Karpas-422 (cell line): ENCODE measurements around the gene SLC49A3. TPM values are rescaled to one million over a fixed set of nuclear protein-coding genes. Genes with fewer than 3 reads are reported as not detected.

ENCODE experiments used
- DNase-seq: peaks from one replicate; pipeline ENCODE4 v3.0.0-alpha.2; 2015
- H2AFZ ChIP-seq: fragments of 200-600 bp; sonication (generic); 2 replicates; pipeline ENCODE4 v1.6.1; 2014; ENCODE audit warnings: antibody characterized with exemption, low read length, mixed read lengths
- H3K27ac ChIP-seq: fragments of 200-600 bp; sonication (generic); 2 replicates; pipeline ENCODE4 v1.5.1; 2014; ENCODE audit warnings: mild to moderate bottlenecking, low read length, moderate library complexity
- H3K27me3 ChIP-seq: fragments of 200-600 bp; sonication (generic); 2 replicates; pipeline ENCODE4 v1.6.1; 2014; ENCODE audit warnings: low read length, mixed read lengths
- H3K36me3 ChIP-seq: fragments of 200-600 bp; sonication (generic); 2 replicates; pipeline ENCODE4 v1.6.1; 2014; ENCODE audit warnings: low read length, mixed read lengths; ENCODE audit not compliant: insufficient read depth
- H3K4me1 ChIP-seq: fragments of 200-600 bp; sonication (generic); 2 replicates; pipeline ENCODE4 v1.6.1; 2014; ENCODE audit warnings: mild to moderate bottlenecking, low read length, mixed read lengths
- H3K4me2 ChIP-seq: fragments of 200-600 bp; sonication (generic); 2 replicates; pipeline ENCODE4 v1.6.1; 2014; ENCODE audit warnings: low read length, low read depth, mild to moderate bottlenecking; ENCODE audit not compliant: poor library complexity, severe bottlenecking
- H3K4me3 ChIP-seq: fragments of 200-600 bp; sonication (generic); 2 replicates; pipeline ENCODE4 v1.5.1; 2014; ENCODE audit warnings: mild to moderate bottlenecking, antibody characterized with exemption, low read length, mixed read lengths
- H3K79me2 ChIP-seq: fragments of 200-600 bp; sonication (generic); 2 replicates; pipeline ENCODE4 v1.6.1; 2014; ENCODE audit warnings: mild to moderate bottlenecking, low read length, mixed read lengths
- H3K9ac ChIP-seq: fragments of 200-600 bp; sonication (generic); 2 replicates; pipeline ENCODE4 v1.6.0; 2014; ENCODE audit warnings: low read length
- H3K9me2 ChIP-seq: fragments of 200-600 bp; sonication (generic), shearing (Covaris generic); replicated peaks from 2 replicates; pipeline ENCODE4 v1.6.0; 2014; ENCODE audit warnings: mild to moderate bottlenecking, low read length, moderate library complexity; ENCODE audit not compliant: insufficient read depth
- H3K9me3 ChIP-seq: fragments of 300-700, 200-600 bp; sonication (generic); 2 replicates; pipeline ENCODE4 v1.6.1; 2014; ENCODE audit warnings: low read length, mixed read lengths
- H4K20me1 ChIP-seq: fragments of 200-600 bp; sonication (generic); 2 replicates; pipeline ENCODE4 v1.6.1; 2014; ENCODE audit warnings: mild to moderate bottlenecking, antibody characterized with exemption, low read length, low read depth; ENCODE audit not compliant: insufficient read depth
- total RNA-seq: library from RNA; depleted of rRNA; stranded (reverse); fragments of >200 nt; shearing (Covaris generic); gene quantifications from 2 replicates; pipeline ENCODE4 v1.2.3, GENCODE V29; 2014; ENCODE audit warnings: low replicate concordance

Gene SLC49A3
- total RNA-seq, 1 experiment from 2014 or later = not detected

GRCh38 chr4:658681-659667 is 30.0 kb downstream of the SLC49A3 start:
- Histone ChIP-seq H3K27ac (no peak overlapping the region), H3K27me3 (no peaks in the 10 kb centered on the region), H3K4me3 (no peak overlapping the region), H4K20me1 (no peaks in the 10 kb centered on the region), H3K9ac (no peak overlapping the region), H3K9me2 (no peaks in the 10 kb centered on the region), H3K4me1 (no peaks in the 10 kb centered on the region), H3K4me2 (no peak overlapping the region), H3K36me3 (no peaks in the 10 kb centered on the region), H2AFZ (no peak overlapping the region), H3K9me3 (no peaks in the 10 kb centered on the region), H3K79me2 (no peaks in the 10 kb centered on the region)
- DNase-seq = no peak

GRCh38 chr4:657834-658667 is 30.9 kb downstream of the SLC49A3 start:
- Histone ChIP-seq H3K4me2 (no peak overlapping the region), H3K9me3 (no peaks in the 10 kb centered on the region), H3K9me2 (no peaks in the 10 kb centered on the region), H3K79me2 (no peaks in the 10 kb centered on the region), H3K27ac (no peak overlapping the region), H3K4me1 (no peaks in the 10 kb centered on the region), H4K20me1 (no peaks in the 10 kb centered on the region), H3K4me3 (no peak overlapping the region), H2AFZ (no peak overlapping the region), H3K9ac (no peak overlapping the region), H3K27me3 (no peaks in the 10 kb centered on the region), H3K36me3 (no peaks in the 10 kb centered on the region)
- no peak for DNase-seq

DNA sequence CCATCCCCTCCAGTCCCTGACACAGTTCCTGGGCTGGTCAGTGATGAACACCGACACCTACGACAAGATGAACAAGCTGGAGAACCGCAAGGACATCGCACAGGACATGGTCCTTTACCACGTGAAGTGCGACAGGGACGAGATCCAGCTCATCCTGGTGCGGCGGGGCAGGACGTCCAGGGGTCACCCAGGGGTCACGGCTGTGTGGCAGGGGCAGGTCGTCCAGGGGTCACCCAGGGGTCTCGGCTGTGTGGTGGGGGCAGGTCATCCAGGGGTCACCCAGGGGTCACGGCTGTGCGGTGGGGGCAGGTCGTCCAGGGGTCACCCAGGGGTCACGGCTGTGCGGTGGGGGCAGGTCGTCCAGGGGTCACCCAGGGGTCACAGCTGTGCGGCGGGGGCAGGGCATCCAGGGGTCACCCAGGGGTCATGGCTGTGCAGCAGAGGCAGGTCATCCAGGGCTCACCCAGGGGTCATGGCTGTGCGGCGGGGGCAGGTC is 31.6 kb downstream of the SLC49A3 start:
- no peak overlapping the region for H3K4me3 ChIP-seq
- H3K36me3 ChIP-seq = no peaks in the 10 kb centered on the region
- no peak overlapping the region for H2AFZ ChIP-seq
- H3K9me2 ChIP-seq = no peaks in the 10 kb centered on the region
- H3K79me2 ChIP-seq = no peaks in the 10 kb centered on the region
- no peaks in the 10 kb centered on the region for H3K4me1 ChIP-seq
- DNase-seq = no peak
- H3K9ac ChIP-seq = no peak overlapping the region
- no peaks in the 10 kb centered on the region for H4K20me1 ChIP-seq
- no peaks in the 10 kb centered on the region for H3K27me3 ChIP-seq
- no peak overlapping the region for H3K4me2 ChIP-seq
- no peak overlapping the region for H3K27ac ChIP-seq
- H3K9me3 ChIP-seq = no peaks in the 10 kb centered on the region

DNA sequence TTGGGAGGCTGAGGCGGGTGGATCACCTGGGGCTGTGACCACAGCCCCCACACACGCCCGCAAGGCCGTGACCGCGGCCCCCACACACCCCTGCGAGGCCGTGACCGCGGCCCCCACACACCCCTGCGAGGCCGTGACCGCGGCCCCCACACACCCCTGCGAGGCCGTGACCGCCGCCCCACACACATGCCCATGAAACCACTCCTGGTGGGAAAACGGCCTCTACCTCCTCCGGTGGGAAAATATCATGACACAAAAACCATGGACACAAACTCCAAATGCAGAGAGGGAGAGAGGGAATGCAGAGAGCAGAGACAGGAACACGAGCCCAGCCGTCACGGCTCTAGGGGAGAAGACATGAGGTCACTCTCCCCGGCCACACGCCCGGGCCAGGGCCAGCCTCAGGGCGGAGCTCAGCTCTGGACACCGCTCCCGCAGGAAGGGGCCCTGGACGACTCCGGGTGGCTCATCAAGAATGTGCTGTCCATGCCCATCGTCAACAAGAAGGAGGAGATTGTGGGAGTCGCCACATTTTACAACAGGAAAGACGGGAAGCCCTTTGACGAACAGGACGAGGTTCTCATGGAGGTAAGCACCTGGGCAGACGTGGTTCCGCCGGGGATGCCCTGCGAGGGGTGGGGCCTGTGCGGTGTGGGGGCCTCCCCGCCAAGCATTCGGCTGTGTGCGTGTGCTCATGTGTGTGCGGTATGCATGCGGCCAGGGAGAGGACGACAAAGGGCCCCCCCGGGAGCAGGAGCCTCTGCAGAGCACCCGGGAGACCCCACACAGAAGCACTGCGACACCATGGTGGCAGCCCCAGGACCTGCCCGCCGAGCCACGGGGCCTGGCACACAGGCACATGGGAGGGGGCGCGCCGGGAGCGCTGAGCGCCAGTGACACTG is 32.3 kb downstream of the SLC49A3 start:
- Histone ChIP-seq H3K27me3 (no peaks in the 10 kb centered on the region), H3K36me3 (no peaks in the 10 kb centered on the region), H3K9me3 (no peaks in the 10 kb centered on the region), H2AFZ (no peak overlapping the region), H3K4me3 (no peak overlapping the region), H3K27ac (no peak overlapping the region), H3K4me1 (no peaks in the 10 kb centered on the region), H3K79me2 (no peaks in the 10 kb centered on the region), H4K20me1 (no peaks in the 10 kb centered on the region), H3K9ac (no peak overlapping the region), H3K4me2 (no peak overlapping the region), H3K9me2 (no peaks in the 10 kb centered on the region)
- no peak for DNase-seq

DNA sequence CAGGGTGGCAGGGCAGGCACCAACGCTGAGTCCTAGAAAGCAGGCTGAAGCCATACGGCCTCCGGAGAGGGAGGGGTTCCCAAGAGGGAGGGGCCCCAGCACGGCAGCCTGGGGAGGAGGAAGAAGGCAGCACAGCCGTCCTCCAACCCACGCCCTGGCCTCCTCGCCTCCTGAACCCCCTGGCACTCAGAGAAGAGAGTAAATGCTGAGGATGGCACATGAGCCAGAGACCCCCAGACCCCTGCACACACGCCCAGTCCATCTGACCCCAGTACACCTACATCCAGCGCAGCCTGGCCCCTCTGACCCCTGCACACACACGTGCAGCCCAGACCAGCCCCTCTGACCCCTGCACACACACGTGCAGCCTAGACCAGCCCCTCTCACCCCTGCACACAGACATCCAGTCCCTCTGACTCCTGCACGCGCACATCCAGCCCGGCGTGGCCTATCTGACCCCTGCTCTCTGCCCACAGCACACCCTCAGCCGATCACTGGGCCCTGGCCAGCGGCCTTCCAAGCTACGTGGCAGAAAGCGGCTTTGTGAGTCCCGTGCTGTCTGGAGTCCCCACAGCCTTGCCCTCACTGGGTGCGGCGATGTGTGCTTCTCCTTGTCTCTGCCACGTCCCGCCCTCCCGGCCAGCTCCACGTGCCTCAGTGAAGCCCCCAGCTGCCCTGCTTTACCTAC is 33.3 kb downstream of the SLC49A3 start:
- no peak for DNase-seq
- H2AFZ ChIP-seq = no peak overlapping the region
- no peaks in the 10 kb centered on the region for H3K4me1 ChIP-seq
- H3K4me2 ChIP-seq = no peak overlapping the region
- no peaks in the 10 kb centered on the region for H3K36me3 ChIP-seq
- no peak overlapping the region for H3K4me3 ChIP-seq
- H3K9me2 ChIP-seq = no peaks in the 10 kb centered on the region
- no peaks in the 10 kb centered on the region for H3K79me2 ChIP-seq
- H3K27ac ChIP-seq = no peak overlapping the region
- H3K9me3 ChIP-seq = no peaks in the 10 kb centered on the region
- H3K27me3 ChIP-seq = no peaks in the 10 kb centered on the region
- H4K20me1 ChIP-seq = no peaks in the 10 kb centered on the region
- H3K9ac ChIP-seq = no peak overlapping the region

- H3K79me2 ChIP-seq = no peaks in the 10 kb centered on the region
- H3K9ac ChIP-seq = no peak overlapping the region
- no peaks in the 10 kb centered on the region for H3K36me3 ChIP-seq
- H2AFZ ChIP-seq = no peak overlapping the region
- no peaks in the 10 kb centered on the region for H4K20me1 ChIP-seq
- no peak for DNase-seq
- H3K4me2 ChIP-seq = no peak overlapping the region
- H3K4me1 ChIP-seq = no peaks in the 10 kb centered on the region
- no peak overlapping the region for H3K27ac ChIP-seq
- no peak overlapping the region for H3K4me3 ChIP-seq
- H3K27me3 ChIP-seq = no peaks in the 10 kb centered on the region
- no peaks in the 10 kb centered on the region for H3K9me3 ChIP-seq
- H3K9me2 ChIP-seq = no peaks in the 10 kb centered on the region
Observed at GRCh38 chr4:654871-655463, 34.0 kb downstream of the SLC49A3 start.

- Histone ChIP-seq H3K9me2 (no peaks in the 10 kb centered on the region), H3K9ac (no peak overlapping the region), H3K79me2 (no peaks in the 10 kb centered on the region), H3K27me3 (no peaks in the 10 kb centered on the region), H3K27ac (no peak overlapping the region), H3K4me2 (no peak overlapping the region), H4K20me1 (no peaks in the 10 kb centered on the region), H3K4me3 (no peak overlapping the region), H2AFZ (no peak overlapping the region), H3K36me3 (no peaks in the 10 kb centered on the region), H3K4me1 (no peaks in the 10 kb centered on the region), H3K9me3 (no peaks in the 10 kb centered on the region)
- DNase-seq = no peak
Observed at GRCh38 chr4:654503-654845, 34.5 kb downstream of the SLC49A3 start.
